Endothelial cell (in vitro differentiated cells): ENCODE results near the gene FBXO41. TPM values are rescaled to one million over a fixed set of nuclear protein-coding genes. Genes with fewer than 3 reads are reported as not detected.

Experiments
- DNase-seq: peaks from one replicate; pipeline ENCODE4 v3.0.0; 2021; ENCODE audit warnings: low spot score
- H3K27ac Mint-ChIP-seq: one replicate; pipeline ENCODE4 v1.8.0; 2021; ENCODE audit warnings: mixed read lengths, inconsistent platforms; ENCODE audit not compliant: unreplicated experiment
- H3K27me3 Mint-ChIP-seq: one replicate; pipeline ENCODE4 v1.8.0; 2021; ENCODE audit warnings: mild to moderate bottlenecking, moderate library complexity, mixed read lengths, inconsistent platforms; ENCODE audit not compliant: unreplicated experiment
- H3K36me3 Mint-ChIP-seq: one replicate; pipeline ENCODE4 v1.8.0; 2021; ENCODE audit warnings: mild to moderate bottlenecking, low read depth, mixed read lengths, inconsistent platforms; ENCODE audit not compliant: unreplicated experiment
- H3K4me1 Mint-ChIP-seq: one replicate; pipeline ENCODE4 v1.8.0; 2021; ENCODE audit warnings: mild to moderate bottlenecking, mixed read lengths, inconsistent platforms; ENCODE audit not compliant: unreplicated experiment
- H3K4me3 Mint-ChIP-seq: one replicate; pipeline ENCODE4 v1.8.0; 2021; ENCODE audit warnings: mild to moderate bottlenecking, mixed read lengths, inconsistent platforms; ENCODE audit not compliant: unreplicated experiment
- H3K9me3 Mint-ChIP-seq: one replicate; pipeline ENCODE4 v1.8.0; 2021; ENCODE audit warnings: mixed read lengths, inconsistent platforms; ENCODE audit not compliant: unreplicated experiment
- CTCF ChIP-seq: fragments of 200-600 bp; sonication (generic); IDR thresholded peaks from one replicate; pipeline ENCODE4 v1.5.0; 2021; ENCODE audit warnings: antibody characterized with exemption; ENCODE audit not compliant: unreplicated experiment
- total RNA-seq: library from RNA; stranded (reverse); fragmentation: NEBNext Ultra II Directional; extraction: Animal tissue kit (Norgen Biotek cat#: 25700); gene quantifications from one replicate; pipeline ENCODE4 v1.2.1, GENCODE V29; 2021; ENCODE audit not compliant: unreplicated experiment

The FBXO41 gene
- total RNA-seq, 1 donor from 2014 or later = 2.1 TPM

GRCh38 chr2:73283545-73284295 lies 558 bp downstream of the FBXO41 start:
- DNase-seq = no peak
- Mint-ChIP-seq H3K9me3 (no peaks in the 10 kb centered on the region), H3K36me3 (no peaks in the 10 kb centered on the region), H3K4me3 (peak overlapping the region; percentile 84), H3K27me3 (peaks cover 17% of the 10 kb centered on the region), H3K4me1 (no peaks in the 10 kb centered on the region), H3K27ac (no peak overlapping the region)
- TF ChIP-seq CTCF = no peak

DNA sequence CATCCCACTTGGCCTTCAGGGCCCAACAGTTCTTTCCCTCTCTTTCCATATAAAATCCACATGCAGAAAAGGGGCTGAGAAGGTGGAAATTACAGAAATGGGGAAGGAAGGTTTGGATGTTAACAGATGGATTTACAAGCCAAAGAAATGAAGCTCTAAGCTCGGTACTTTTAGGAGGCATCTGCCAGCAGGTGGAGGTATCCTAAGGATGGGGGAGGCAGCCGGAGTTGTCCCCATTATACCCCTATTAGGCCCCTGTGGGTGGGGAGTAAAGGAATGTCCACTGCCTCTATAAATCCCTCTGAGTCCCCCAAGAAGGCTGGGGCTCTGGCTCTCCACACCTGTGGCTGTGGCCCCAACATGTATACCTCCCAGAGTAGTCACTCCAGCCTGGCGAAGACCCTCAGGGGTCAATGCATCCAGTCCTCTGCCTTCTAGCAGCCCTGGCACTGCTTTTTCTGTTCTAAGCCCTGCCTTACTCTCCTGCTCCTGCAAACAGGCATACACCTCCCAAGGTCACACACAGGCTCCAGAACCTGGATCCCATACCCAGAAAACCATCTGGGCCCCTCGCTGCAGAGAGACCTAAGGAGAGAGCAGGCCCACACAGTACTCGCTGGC lies 1.2 kb downstream of the FBXO41 start:
- peak overlapping the region; percentile 84 for H3K4me3 Mint-ChIP-seq
- H3K4me1 Mint-ChIP-seq = no peaks in the 10 kb centered on the region
- H3K27ac Mint-ChIP-seq = peak overlapping the region; percentile 30
- no peak for DNase-seq
- H3K9me3 Mint-ChIP-seq = no peaks in the 10 kb centered on the region
- no peaks in the 10 kb centered on the region for H3K36me3 Mint-ChIP-seq
- peaks cover 17% of the 10 kb centered on the region for H3K27me3 Mint-ChIP-seq
- no peak for TF ChIP-seq CTCF

- H3K4me1 Mint-ChIP-seq = no peaks in the 10 kb centered on the region
- H3K27ac Mint-ChIP-seq = no peak overlapping the region
- no peak for TF ChIP-seq CTCF
- no peak overlapping the region for H3K4me3 Mint-ChIP-seq
- no peak for DNase-seq
- H3K9me3 Mint-ChIP-seq = no peaks in the 10 kb centered on the region
- no peaks in the 10 kb centered on the region for H3K36me3 Mint-ChIP-seq
- H3K27me3 Mint-ChIP-seq = peaks cover 15% of the 10 kb centered on the region
Measured at GRCh38 chr2:73281244-73281643, 3.0 kb downstream of the FBXO41 start.

- Mint-ChIP-seq H3K4me1 (no peaks in the 10 kb centered on the region), H3K9me3 (no peaks in the 10 kb centered on the region), H3K36me3 (no peaks in the 10 kb centered on the region)
Measured at GRCh38 chr2:73279852-73280251, 4.4 kb downstream of the FBXO41 start.

More at GRCh38 chr2:73279852-73280251, 4.4 kb downstream of the FBXO41 start:
- no peak for TF ChIP-seq CTCF
- DNase-seq = no peak
- Mint-ChIP-seq H3K27ac (no peak overlapping the region), H3K27me3 (peaks cover 8% of the 10 kb centered on the region), H3K4me3 (no peak overlapping the region)
